OCI-LY3 (cell line): ENCODE measurements around the gene C1QTNF3.

ENCODE experiments used
- H2AFZ ChIP-seq: fragments of 200-600, 300-600 bp; shearing (Covaris generic); 2 replicates; pipeline ENCODE4 v1.6.0; 2014; ENCODE audit warnings: antibody characterized with exemption, low read depth, low read length
- H3K27ac ChIP-seq: fragments of 200-600, 300-600 bp; sonication (generic); 2 replicates; pipeline ENCODE4 v1.5.1; 2014; ENCODE audit warnings: mild to moderate bottlenecking, low read length, moderate library complexity, mixed read lengths
- H3K27me3 ChIP-seq: fragments of 200-600, 300-600 bp; sonication (generic); 2 replicates; pipeline ENCODE4 v1.6.1; 2014; ENCODE audit warnings: low read depth, low read length, mixed read lengths
- H3K36me3 ChIP-seq: fragments of 200-600, 300-600 bp; sonication (generic); replicated peaks from 2 replicates; pipeline ENCODE3; 2014; ENCODE audit warnings: low read depth, low read length, mixed read lengths
- H3K4me1 ChIP-seq: fragments of 300-600, 200-600 bp; sonication (generic); 2 replicates; pipeline ENCODE4 v1.6.1; 2014; ENCODE audit warnings: low read length, mixed read lengths
- H3K4me2 ChIP-seq: fragments of 200-600, 300-600 bp; sonication (generic); 2 replicates; pipeline ENCODE4 v1.6.1; 2014; ENCODE audit warnings: low read length, mixed read lengths
- H3K4me3 ChIP-seq: fragments of 300-600, 200-600 bp; sonication (generic); 2 replicates; pipeline ENCODE4 v1.5.1; 2014; ENCODE audit warnings: antibody characterized with exemption, mild to moderate bottlenecking, low read length, moderate library complexity
- H3K79me2 ChIP-seq: fragments of 300-600, 200-600 bp; shearing (Covaris generic); 2 replicates; pipeline ENCODE4 v1.6.1; 2014; ENCODE audit warnings: mild to moderate bottlenecking, low read length, mixed read lengths
- H3K9ac ChIP-seq: fragments of 300-600, 200-600 bp; shearing (Covaris generic); 2 replicates; pipeline ENCODE4 v1.6.0; 2014; ENCODE audit warnings: mild to moderate bottlenecking, low read length, moderate library complexity
- H3K9me3 ChIP-seq: fragments of 200-600, 300-600 bp; shearing (Covaris generic); 2 replicates; pipeline ENCODE4 v1.6.1; 2014; ENCODE audit warnings: low read length, mixed read lengths; ENCODE audit not compliant: insufficient read depth
- H4K20me1 ChIP-seq: fragments of 200-600, 300-600 bp; sonication (generic); 2 replicates; pipeline ENCODE4 v1.6.1; 2016; ENCODE audit warnings: low read length, mixed read lengths; ENCODE audit not compliant: insufficient read depth
- EZH2phosphoT487 ChIP-seq: fragments of 200-600 bp; shearing (Covaris generic); IDR thresholded peaks from 2 replicates; pipeline ENCODE4 v1.6.1; 2018; ENCODE audit warnings: antibody characterized with exemption, mixed run types, low read depth
- TF ChIP-seq, protein P1 (sequence below): fragments of 200-600, 300-600 bp; sonication (generic); IDR thresholded peaks from 2 replicates; pipeline ENCODE4 v1.5.1; 2014; ENCODE audit warnings: antibody characterized with exemption, low read length, low read depth

C1QTNF3 gene

DNA sequence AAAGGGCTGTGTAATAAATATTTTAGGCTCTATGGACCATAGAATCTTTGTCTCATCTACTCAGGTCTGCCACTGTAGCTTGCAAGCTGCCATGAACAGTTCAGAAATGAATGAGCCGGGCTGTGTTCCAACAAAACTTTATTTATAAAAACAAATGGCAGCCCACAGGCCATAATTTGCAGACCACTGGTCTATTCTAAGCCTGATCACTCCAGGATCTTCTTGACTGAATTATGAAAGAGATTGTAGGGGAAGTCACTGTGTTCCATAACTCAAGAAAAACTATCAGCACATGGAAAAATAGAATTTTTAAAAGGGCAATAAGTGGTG, 11.4 kb upstream of the C1QTNF3 start:
- Histone ChIP-seq H3K27me3 (no peaks in the 10 kb centered on the region), H4K20me1 (no peaks in the 10 kb centered on the region), H3K4me2 (no peak overlapping the region), H3K4me1 (no peaks in the 10 kb centered on the region), H2AFZ (no peak overlapping the region), H3K79me2 (no peaks in the 10 kb centered on the region), H3K4me3 (no peak overlapping the region), H3K36me3 (no peaks in the 10 kb centered on the region), H3K9me3 (no peaks in the 10 kb centered on the region), H3K9ac (no peak overlapping the region), H3K27ac (no peak overlapping the region)
- no peak for TF ChIP-seq EZH2phosphoT487
- TF ChIP-seq, protein P1, sequence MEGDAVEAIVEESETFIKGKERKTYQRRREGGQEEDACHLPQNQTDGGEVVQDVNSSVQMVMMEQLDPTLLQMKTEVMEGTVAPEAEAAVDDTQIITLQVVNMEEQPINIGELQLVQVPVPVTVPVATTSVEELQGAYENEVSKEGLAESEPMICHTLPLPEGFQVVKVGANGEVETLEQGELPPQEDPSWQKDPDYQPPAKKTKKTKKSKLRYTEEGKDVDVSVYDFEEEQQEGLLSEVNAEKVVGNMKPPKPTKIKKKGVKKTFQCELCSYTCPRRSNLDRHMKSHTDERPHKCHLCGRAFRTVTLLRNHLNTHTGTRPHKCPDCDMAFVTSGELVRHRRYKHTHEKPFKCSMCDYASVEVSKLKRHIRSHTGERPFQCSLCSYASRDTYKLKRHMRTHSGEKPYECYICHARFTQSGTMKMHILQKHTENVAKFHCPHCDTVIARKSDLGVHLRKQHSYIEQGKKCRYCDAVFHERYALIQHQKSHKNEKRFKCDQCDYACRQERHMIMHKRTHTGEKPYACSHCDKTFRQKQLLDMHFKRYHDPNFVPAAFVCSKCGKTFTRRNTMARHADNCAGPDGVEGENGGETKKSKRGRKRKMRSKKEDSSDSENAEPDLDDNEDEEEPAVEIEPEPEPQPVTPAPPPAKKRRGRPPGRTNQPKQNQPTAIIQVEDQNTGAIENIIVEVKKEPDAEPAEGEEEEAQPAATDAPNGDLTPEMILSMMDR: no peak

DNA sequence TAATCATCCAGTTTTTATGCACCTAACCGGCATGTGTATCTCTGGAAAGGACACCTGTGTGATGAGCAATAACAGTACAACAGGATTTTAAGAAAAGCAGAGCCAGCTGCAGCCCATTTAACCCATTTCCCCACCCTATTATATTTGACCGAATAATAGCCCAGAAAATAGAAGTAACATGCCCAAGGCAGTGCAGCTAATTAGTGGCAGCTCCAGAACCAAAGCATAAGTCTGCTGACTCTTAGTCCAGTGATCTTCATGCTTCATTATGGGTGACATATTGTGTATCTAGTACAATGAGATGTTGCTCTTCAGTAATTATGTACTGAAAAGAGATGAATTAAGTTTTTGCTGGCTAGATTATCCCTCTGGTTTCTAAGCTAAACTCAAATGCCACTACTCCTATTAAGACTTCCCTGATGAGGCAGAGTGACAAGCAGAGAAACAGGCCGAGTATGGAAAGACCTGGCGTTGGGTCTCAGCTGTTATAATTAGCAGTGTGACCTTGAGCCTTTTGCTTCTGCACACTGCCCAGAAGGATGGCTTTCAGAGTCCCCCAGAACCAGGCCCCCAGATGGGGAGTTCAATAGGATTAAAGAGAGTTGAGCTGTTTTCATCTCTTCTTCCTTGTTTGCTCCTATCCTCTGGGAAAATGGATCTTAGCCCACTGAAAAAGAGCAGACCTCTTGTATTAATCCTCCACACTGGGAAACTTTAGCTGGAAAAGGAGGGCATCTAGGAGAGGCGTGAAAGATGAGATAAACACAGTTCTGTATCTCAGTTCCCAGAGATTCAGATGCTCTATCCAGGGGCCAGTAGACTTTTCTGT, 10.8 kb upstream of the C1QTNF3 start:
- Histone ChIP-seq H3K4me2 (no peak overlapping the region), H3K9ac (no peak overlapping the region), H2AFZ (no peak overlapping the region), H4K20me1 (no peaks in the 10 kb centered on the region), H3K27ac (no peak overlapping the region), H3K9me3 (no peaks in the 10 kb centered on the region), H3K36me3 (no peaks in the 10 kb centered on the region), H3K27me3 (no peaks in the 10 kb centered on the region), H3K4me3 (no peak overlapping the region), H3K79me2 (no peaks in the 10 kb centered on the region), H3K4me1 (no peaks in the 10 kb centered on the region)
- no peak for TF ChIP-seq EZH2phosphoT487
- TF ChIP-seq, protein P1: no peak

DNA sequence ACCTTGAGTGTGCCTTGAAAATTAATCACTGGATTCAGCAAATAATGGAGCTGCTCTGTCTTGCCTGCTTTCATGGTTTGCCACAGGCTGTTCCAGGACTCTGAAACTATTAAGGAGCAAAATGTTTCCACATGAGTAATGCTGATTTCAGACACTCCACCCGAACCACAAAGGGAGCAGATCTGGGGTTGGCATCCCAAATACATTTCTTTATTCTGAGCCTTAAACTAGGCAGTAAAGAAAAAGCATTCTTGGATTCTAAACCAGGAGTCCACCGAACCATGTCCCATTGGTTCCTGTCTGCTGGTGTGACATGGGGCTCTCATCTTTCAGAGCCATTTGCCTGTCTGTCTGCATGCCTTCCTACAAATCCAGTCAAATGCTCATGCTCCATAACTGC, 10.1 kb upstream of the C1QTNF3 start:
- Histone ChIP-seq H3K4me2 (no peak overlapping the region), H3K9me3 (no peaks in the 10 kb centered on the region), H3K27me3 (no peaks in the 10 kb centered on the region), H2AFZ (no peak overlapping the region), H3K27ac (no peak overlapping the region), H3K4me1 (no peaks in the 10 kb centered on the region), H3K36me3 (no peaks in the 10 kb centered on the region), H4K20me1 (no peaks in the 10 kb centered on the region), H3K9ac (no peak overlapping the region), H3K4me3 (no peak overlapping the region), H3K79me2 (no peaks in the 10 kb centered on the region)
- TF ChIP-seq, protein P1: no peak
- TF ChIP-seq EZH2phosphoT487: no peak

DNA sequence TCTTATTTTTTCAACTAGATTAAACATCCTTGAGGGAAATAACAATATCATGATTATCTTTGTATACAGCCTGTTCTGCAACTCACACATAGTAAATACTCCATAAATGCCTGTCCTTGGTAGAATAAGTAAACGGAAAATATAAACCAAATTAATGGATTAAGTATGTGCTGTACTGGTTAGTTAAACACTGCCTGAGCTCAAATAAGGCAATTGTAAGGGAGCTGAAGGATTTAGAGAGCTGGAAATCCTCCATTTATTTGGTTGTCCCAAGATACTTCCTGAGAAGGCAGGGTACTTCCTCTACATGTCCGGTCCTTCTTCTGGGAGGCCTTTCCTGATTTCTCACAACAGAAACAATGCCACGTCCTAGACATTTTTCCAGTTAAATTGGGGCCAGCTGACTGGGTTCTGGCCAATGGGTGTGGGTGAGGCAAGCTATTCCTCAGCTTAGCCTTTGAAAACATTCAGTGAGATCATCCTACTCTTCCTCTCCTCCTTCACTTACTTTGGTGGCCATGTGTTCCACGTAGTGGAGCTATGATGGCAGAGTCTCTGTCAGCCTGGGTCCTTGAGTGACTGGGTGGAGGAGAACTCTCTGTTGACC, 8.5 kb upstream of the C1QTNF3 start:
- Histone ChIP-seq H3K79me2 (no peaks in the 10 kb centered on the region), H2AFZ (no peak overlapping the region), H3K4me1 (no peaks in the 10 kb centered on the region), H3K36me3 (no peaks in the 10 kb centered on the region), H3K27me3 (no peaks in the 10 kb centered on the region), H4K20me1 (no peaks in the 10 kb centered on the region), H3K9me3 (no peaks in the 10 kb centered on the region), H3K27ac (no peak overlapping the region), H3K4me2 (no peak overlapping the region), H3K9ac (no peak overlapping the region), H3K4me3 (no peak overlapping the region)
- no peak for TF ChIP-seq EZH2phosphoT487
- TF ChIP-seq, protein P1: no peak
